ENCODE measurements around the gene PLPPR2. TPM values are rescaled to one million over a fixed set of nuclear protein-coding genes. Genes with fewer than 3 reads are reported as not detected.
A peak's percentile ranks its signal among the peaks of the same experiment; 100 is the strongest.

Gene PLPPR2
- polyA plus RNA-seq, 1 donor: 17.8 TPM

DNA sequence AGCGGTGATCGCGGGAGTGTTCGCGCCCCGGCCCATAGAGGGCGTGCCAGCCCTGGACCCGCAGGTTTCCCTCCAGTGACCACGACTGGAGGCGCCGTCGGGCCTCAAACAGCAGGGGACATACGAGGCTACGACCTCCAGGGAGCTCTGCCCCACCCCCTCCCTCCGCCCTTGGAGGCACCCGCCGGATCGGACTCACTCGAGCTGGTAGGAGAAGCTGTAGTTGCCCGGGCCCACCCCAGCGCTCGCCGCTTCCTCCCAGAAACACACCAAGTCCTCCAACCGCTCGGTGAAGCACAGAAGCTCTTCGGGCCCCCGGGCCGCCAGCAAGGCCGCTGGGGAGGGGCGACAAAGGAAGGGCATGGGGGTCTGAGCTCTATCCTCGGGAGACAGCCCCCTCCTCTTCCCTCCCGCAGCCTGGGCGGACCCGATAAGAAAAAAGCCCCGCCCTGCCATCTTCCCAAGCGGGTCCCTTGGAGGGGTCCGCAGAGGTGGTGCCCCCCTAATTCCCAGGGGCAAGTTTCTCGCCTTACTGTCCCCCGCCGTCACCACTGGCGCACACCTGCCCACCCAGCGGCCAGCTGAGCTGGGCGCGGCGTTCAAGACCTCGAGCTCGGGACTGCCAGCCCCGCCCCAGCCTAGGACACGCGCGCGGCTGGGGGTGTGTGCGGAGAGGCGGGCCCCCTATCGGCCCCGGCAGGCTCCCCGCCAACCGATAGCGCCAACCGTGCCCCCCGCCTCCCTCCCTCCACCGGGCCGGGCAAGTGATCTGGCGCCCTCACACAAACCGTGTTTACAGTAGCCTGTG is 27.9 kb downstream of the PLPPR2 start:
- peak overlapping the region; percentile 79 for H3K4me3 ChIP-seq (ENCODE audit: low read length)
- H3K4me1 ChIP-seq (ENCODE audit: control insufficient read depth, insufficient read depth, low read length): peaks cover 33% of the 10 kb centered on the region

DNA sequence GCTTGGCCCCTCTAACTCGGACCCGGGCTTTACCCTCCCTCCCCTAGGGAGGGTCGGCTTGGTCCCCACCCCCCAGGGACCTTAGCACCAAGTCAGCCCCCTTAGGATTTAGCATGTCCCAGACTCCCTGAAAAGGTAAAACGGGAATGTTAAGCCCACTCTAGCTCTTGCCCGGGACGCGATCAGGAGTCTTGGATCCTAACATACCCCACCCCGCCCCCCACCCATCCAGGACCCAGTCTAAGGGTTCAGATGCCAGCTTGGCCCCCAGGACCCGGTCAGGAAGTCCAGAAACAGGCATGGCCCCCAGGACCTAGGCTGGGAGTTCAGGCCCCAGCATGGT is 28.4 kb downstream of the PLPPR2 start:
- peaks cover under 1% of the 10 kb centered on the region for H3K36me3 ChIP-seq (ENCODE audit: control insufficient read depth, insufficient read depth, low read length)
- peaks cover 33% of the 10 kb centered on the region for H3K4me1 ChIP-seq (ENCODE audit: control insufficient read depth, insufficient read depth, low read length)
- peak overlapping the region; percentile 86 for H3K27ac ChIP-seq (ENCODE audit: low read length)
- H3K4me3 ChIP-seq (ENCODE audit: low read length): peak overlapping the region; percentile 79
- no peak for DNase-seq
- WGBS (ENCODE audit: insufficient coverage, low lambda C conversion rate): no CpG with 5 or more reads among the region's 9 CpGs
- peaks cover 4% of the 10 kb centered on the region for H3K9me3 ChIP-seq (ENCODE audit: control insufficient read depth, low read depth, low read length)
- peaks cover 15% of the 10 kb centered on the region for H3K27me3 ChIP-seq (ENCODE audit: control insufficient read depth, insufficient read depth, low read length)

More for the DNA sequence above, 27.9 kb downstream of the PLPPR2 start:
- H3K36me3 ChIP-seq (ENCODE audit: control insufficient read depth, insufficient read depth, low read length): peaks cover 5% of the 10 kb centered on the region
- DNase-seq: peak in 1 of 2 donors; percentile 80
- peaks cover 4% of the 10 kb centered on the region for H3K9me3 ChIP-seq (ENCODE audit: control insufficient read depth, low read depth, low read length)
- WGBS (ENCODE audit: insufficient coverage, low lambda C conversion rate): no CpG with 5 or more reads among the region's 65 CpGs
- H3K27me3 ChIP-seq (ENCODE audit: control insufficient read depth, insufficient read depth, low read length): peaks cover 15% of the 10 kb centered on the region
- H3K27ac ChIP-seq (ENCODE audit: low read length): peak overlapping the region; percentile 86

DNA sequence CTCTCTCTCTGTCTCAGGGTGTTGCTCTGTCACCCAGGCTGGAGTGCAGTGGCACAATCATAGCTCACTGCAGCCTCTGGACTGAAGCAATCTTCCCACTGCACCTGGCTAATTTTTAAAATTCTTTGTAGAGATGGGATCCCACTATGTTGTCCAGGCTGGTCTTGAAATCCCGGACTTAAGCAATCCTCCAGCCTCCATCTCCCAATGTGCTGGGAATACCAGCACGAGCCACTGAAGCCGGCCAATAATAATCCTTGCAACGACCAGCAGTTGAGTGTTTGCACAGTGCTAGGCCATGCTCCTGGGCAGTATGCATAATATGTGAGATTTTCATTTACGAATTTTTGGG is 29.5 kb downstream of the PLPPR2 start:
- Histone ChIP-seq H3K27me3 (ENCODE audit: control insufficient read depth, insufficient read depth, low read length) (peaks cover 15% of the 10 kb centered on the region), H3K36me3 (ENCODE audit: control insufficient read depth, insufficient read depth, low read length) (no peaks in the 10 kb centered on the region), H3K27ac (ENCODE audit: low read length) (no peak overlapping the region), H3K4me3 (ENCODE audit: low read length) (no peak overlapping the region), H3K4me1 (ENCODE audit: control insufficient read depth, insufficient read depth, low read length) (peaks cover 33% of the 10 kb centered on the region), H3K9me3 (ENCODE audit: control insufficient read depth, low read depth, low read length) (peaks cover 4% of the 10 kb centered on the region)
- DNase-seq: no peak
- WGBS (ENCODE audit: insufficient coverage, low lambda C conversion rate): no CpG with 5 or more reads among the region's 5 CpGs

DNA sequence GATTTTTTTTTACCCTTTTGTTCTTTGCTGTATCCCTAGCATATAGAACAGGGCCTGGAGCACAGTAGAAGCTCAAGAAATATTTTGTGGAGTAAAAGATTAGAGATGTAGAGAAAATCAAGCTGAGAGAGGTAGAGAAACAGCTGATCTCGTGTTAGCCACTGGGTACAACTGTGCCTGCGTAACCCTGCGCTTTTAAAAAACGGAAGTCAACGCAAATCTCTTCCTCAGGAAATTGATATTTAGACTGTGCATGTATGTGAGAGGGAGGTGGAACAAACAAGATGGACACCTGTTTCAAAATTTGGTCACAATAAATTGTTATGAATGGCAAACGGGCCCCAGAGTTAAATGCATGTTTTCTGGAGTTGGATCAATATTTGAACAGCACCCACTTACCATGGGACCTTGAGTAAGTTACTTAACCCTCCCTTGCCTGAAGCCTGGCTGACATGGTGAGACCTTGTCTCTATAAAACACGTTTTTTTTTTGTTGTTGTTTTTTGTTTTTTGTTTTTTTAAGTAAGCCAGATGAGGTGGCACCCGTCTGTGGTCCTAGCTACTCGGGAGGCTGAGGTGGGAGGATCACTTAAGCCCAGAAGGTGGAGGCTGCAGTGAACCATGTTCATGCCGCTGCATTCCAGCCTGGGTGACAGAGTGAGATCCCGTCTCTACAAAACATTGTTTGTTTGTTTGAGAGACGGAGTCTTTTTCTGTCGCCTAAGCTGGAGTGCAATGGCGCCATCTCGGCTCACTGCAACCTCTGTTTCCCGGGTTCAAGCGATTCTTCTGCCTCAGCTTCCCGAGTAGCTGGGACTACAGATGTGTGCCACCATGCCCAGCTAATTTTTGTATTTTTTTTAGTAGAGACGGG is 32.2 kb downstream of the PLPPR2 start:
- no peak overlapping the region for H3K27ac ChIP-seq (ENCODE audit: low read length)
- 71% methylated on average over 3 of the region's 19 CpGs for WGBS (ENCODE audit: insufficient coverage, low lambda C conversion rate)
- no peak for DNase-seq
- no peak overlapping the region for H3K4me3 ChIP-seq (ENCODE audit: low read length)
- peaks cover 13% of the 10 kb centered on the region for H3K27me3 ChIP-seq (ENCODE audit: control insufficient read depth, insufficient read depth, low read length)
- no peaks in the 10 kb centered on the region for H3K36me3 ChIP-seq (ENCODE audit: control insufficient read depth, insufficient read depth, low read length)
- H3K9me3 ChIP-seq (ENCODE audit: control insufficient read depth, low read depth, low read length): peaks cover 4% of the 10 kb centered on the region
- H3K4me1 ChIP-seq (ENCODE audit: control insufficient read depth, insufficient read depth, low read length): peaks cover 19% of the 10 kb centered on the region

DNA sequence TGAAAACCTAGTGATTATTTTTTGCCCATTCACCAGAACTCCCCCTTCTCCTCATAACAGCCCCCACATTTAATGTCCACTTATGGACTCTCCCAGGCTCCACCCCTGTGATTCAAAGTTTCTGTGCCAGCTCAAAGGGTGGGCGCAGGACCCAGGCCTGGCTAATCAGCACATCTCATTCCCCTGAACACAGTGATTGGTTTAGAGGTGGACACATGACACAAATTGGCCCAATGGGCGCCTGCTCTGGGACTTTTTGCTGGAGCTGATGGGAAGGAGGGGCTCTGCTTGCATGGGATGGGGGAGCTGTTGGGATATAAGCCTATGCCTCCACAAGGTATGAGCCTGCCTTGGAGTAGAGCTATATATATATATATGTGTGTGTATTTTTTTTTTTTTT is 35.1 kb downstream of the PLPPR2 start:
- H3K36me3 ChIP-seq (ENCODE audit: control insufficient read depth, insufficient read depth, low read length): no peaks in the 10 kb centered on the region
- no peaks in the 10 kb centered on the region for H3K4me1 ChIP-seq (ENCODE audit: control insufficient read depth, insufficient read depth, low read length)
- H3K4me3 ChIP-seq (ENCODE audit: low read length): no peak overlapping the region
- WGBS (ENCODE audit: insufficient coverage, low lambda C conversion rate): no CpG with 5 or more reads among the region's 2 CpGs
- H3K27me3 ChIP-seq (ENCODE audit: control insufficient read depth, insufficient read depth, low read length): peaks cover 2% of the 10 kb centered on the region
- no peak for DNase-seq
- no peak overlapping the region for H3K27ac ChIP-seq (ENCODE audit: low read length)
- H3K9me3 ChIP-seq (ENCODE audit: control insufficient read depth, low read depth, low read length): no peaks in the 10 kb centered on the region

DNA sequence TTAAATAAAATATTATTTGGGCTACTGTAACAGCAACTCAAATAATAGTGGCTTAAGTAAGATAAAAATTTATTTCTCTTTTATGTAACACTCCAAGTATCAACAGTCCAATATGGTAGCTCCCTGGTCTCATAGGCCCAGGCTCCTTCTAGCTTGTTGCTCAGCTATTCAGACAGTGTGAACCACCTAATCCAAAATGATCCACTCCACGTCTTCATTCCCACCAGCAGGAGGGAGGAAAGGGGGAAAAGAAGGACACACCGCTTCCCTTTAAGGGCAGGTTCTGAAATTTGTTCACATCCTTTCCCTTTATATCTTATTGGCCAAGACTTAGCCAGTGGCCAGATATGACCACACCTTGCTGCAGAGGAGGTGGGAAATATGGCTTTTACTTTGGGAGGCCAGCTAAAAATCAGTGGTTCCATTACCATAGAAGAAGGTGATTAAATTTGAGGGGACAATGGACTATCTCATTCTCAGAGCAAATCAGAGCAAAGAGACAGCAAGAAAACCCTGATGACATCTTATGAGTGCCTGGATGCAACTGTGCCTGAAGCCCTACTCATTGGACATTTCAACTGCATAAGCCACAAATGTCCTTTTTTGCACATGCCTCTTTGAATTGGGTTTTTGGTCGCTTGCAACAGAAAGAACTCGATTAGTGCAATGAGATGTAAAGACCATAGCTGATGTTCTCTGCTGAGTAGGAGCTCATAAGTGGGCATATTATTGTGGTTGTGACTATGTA is 35.9 kb downstream of the PLPPR2 start:
- Histone ChIP-seq H3K36me3 (ENCODE audit: control insufficient read depth, insufficient read depth, low read length) (no peaks in the 10 kb centered on the region), H3K4me1 (ENCODE audit: control insufficient read depth, insufficient read depth, low read length) (no peaks in the 10 kb centered on the region), H3K4me3 (ENCODE audit: low read length) (no peak overlapping the region), H3K27me3 (ENCODE audit: control insufficient read depth, insufficient read depth, low read length) (peaks cover 2% of the 10 kb centered on the region), H3K27ac (ENCODE audit: low read length) (no peak overlapping the region), H3K9me3 (ENCODE audit: control insufficient read depth, low read depth, low read length) (no peaks in the 10 kb centered on the region)
- no peak for DNase-seq
- WGBS (ENCODE audit: insufficient coverage, low lambda C conversion rate): no CpG with 5 or more reads among the region's 4 CpGs

DNA sequence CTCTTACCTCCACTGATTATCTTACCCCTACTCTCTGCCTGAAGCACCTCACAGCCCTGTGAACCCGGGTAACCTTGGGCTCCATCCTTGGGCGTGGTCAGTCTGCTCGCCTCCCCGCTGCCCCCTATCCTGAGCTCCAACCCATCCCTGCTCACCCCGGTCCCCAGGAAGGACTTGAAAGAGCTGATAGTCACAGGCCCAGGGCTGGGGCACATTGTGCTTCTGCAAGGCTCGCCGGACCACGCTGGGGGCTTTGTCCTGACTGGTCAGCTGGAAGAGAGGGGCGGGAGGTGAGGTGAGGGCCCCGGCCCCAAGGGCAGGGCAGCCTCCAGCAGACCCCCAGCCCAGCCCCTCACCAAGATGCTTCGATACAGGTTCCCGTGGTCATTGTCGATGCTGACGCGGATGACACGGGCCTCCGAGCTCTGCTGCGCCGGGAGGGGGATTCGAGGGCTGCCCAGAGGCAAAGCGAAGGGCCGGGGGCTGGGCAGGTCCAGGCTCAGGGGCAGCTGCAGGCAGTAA is 41.9 kb downstream of the PLPPR2 start:
- no peaks in the 10 kb centered on the region for H3K36me3 ChIP-seq (ENCODE audit: control insufficient read depth, insufficient read depth, low read length)
- H3K9me3 ChIP-seq (ENCODE audit: control insufficient read depth, low read depth, low read length): peaks cover 4% of the 10 kb centered on the region
- no CpG with 5 or more reads among the region's 22 CpGs for WGBS (ENCODE audit: insufficient coverage, low lambda C conversion rate)
- no peak overlapping the region for H3K4me3 ChIP-seq (ENCODE audit: low read length)
- no peaks in the 10 kb centered on the region for H3K27me3 ChIP-seq (ENCODE audit: control insufficient read depth, insufficient read depth, low read length)
- no peaks in the 10 kb centered on the region for H3K4me1 ChIP-seq (ENCODE audit: control insufficient read depth, insufficient read depth, low read length)
- H3K27ac ChIP-seq (ENCODE audit: low read length): no peak overlapping the region
- DNase-seq: no peak

DNA sequence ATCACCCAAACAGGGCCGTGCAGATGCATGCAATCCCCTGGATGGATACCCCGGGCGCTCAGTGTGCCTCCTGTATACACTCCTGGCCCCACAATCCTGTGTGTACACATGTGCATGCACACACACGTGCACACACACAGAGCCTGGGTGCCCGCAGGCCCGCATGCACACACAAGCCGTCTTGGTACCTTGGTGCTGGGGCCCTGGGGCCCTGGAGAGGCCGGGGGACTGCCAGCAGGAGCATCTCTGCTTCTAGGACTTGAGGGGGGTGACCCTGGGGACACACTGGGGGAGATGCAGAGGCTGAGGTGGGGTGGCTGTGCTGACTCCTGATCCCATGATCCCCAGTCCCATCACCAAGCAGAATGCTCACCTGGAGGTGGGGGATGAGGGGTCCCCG is 44.4 kb downstream of the PLPPR2 start:
- Histone ChIP-seq H3K27me3 (ENCODE audit: control insufficient read depth, insufficient read depth, low read length) (no peaks in the 10 kb centered on the region), H3K4me3 (ENCODE audit: low read length) (no peak overlapping the region), H3K4me1 (ENCODE audit: control insufficient read depth, insufficient read depth, low read length) (no peaks in the 10 kb centered on the region), H3K9me3 (ENCODE audit: control insufficient read depth, low read depth, low read length) (peaks cover 4% of the 10 kb centered on the region), H3K36me3 (ENCODE audit: control insufficient read depth, insufficient read depth, low read length) (no peaks in the 10 kb centered on the region), H3K27ac (ENCODE audit: low read length) (no peak overlapping the region)
- WGBS (ENCODE audit: insufficient coverage, low lambda C conversion rate): no CpG with 5 or more reads among the region's 9 CpGs
- DNase-seq: no peak

DNA sequence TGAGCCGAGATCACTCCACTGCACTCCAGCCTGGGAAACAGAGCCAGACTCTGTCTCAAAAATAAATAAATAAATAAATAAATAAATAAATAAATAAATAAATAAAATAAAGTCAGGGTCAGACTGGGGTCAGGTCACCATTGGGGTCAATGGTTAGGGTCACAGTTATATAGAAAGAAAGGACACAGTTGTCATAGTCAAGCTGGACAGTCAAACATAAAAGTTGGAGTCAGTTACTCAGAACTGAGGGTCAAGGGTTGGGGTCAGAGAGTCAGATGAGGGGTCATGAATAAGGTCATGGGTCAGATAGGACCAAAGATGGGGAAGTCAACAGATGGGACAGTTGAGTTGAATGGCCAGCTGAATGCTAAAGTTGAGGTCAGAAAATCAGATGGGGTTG is 45.6 kb downstream of the PLPPR2 start:
- Histone ChIP-seq H3K27me3 (ENCODE audit: control insufficient read depth, insufficient read depth, low read length) (no peaks in the 10 kb centered on the region), H3K4me3 (ENCODE audit: low read length) (no peak overlapping the region), H3K9me3 (ENCODE audit: control insufficient read depth, low read depth, low read length) (peaks cover 4% of the 10 kb centered on the region), H3K4me1 (ENCODE audit: control insufficient read depth, insufficient read depth, low read length) (no peaks in the 10 kb centered on the region), H3K36me3 (ENCODE audit: control insufficient read depth, insufficient read depth, low read length) (no peaks in the 10 kb centered on the region), H3K27ac (ENCODE audit: low read length) (no peak overlapping the region)
- no peak for DNase-seq
- no CpG with 5 or more reads among the region's 1 CpG for WGBS (ENCODE audit: insufficient coverage, low lambda C conversion rate)

Measured in large intestine (tissue), 3 donors.